MCF 10A (cell line): ENCODE results near the gene MAP3K4. TPM values are rescaled to one million over a fixed set of nuclear protein-coding genes. Genes with fewer than 3 reads are reported as not detected.

Source experiments
- BruUV-seq: library from RNA; stranded (reverse); fragments of 400-500 nt; replicated peaks from 2 replicates; lab custom pipeline; 2021; lab: Mats Ljungman, UMichigan
- CTCF ChIA-PET: fragments of 300-600 bp; sonication (Branson Sonifier 250); formaldehyde crosslinking; extraction: SDS; loops from one replicate; lab custom pipeline; 2021; ENCODE audit warnings: antibody characterized with exemption, inconsistent platforms; lab: Yijun Ruan, JAX
- POLR2A ChIA-PET: fragments of 300-600, 350-650 bp; sonication (Branson Sonifier 250); formaldehyde crosslinking; extraction: SDS; loops from one replicate; lab custom pipeline; 2020; ENCODE audit warnings: antibody characterized with exemption, inconsistent platforms; lab: Yijun Ruan, JAX
- DNase-seq: peaks from one replicate; pipeline ENCODE4 v3.0.0-alpha.2; 2018; ENCODE audit not compliant: unreplicated experiment
- H3K27ac Mint-ChIP-seq: one replicate; pipeline ENCODE4 v1.8.0; 2022; ENCODE audit warnings: mild to moderate bottlenecking, low read depth, mixed read lengths; ENCODE audit not compliant: unreplicated experiment
- H3K27me3 Mint-ChIP-seq: one replicate; pipeline ENCODE4 v1.8.0; 2022; ENCODE audit warnings: mixed read lengths; ENCODE audit not compliant: insufficient read depth, unreplicated experiment
- H3K36me3 Mint-ChIP-seq: one replicate; pipeline ENCODE4 v1.8.0; 2022; ENCODE audit warnings: mild to moderate bottlenecking, moderate library complexity, mixed read lengths; ENCODE audit not compliant: insufficient read depth, unreplicated experiment
- H3K4me1 Mint-ChIP-seq: one replicate; pipeline ENCODE4 v1.8.0; 2022; ENCODE audit warnings: mixed read lengths; ENCODE audit not compliant: insufficient read depth, unreplicated experiment
- H3K4me3 Mint-ChIP-seq: one replicate; pipeline ENCODE4 v1.8.0; 2022; ENCODE audit warnings: mild to moderate bottlenecking, moderate library complexity, mixed read lengths; ENCODE audit not compliant: unreplicated experiment
- H3K9me3 Mint-ChIP-seq: one replicate; pipeline ENCODE4 v1.8.0; 2022; ENCODE audit warnings: mixed read lengths; ENCODE audit not compliant: unreplicated experiment
- CTCF ChIP-seq: fragments of 200-600 bp; IDR thresholded peaks from one replicate; pipeline ENCODE4 v1.8.0; 2022; ENCODE audit warnings: antibody characterized with exemption, mild to moderate bottlenecking; ENCODE audit not compliant: unreplicated experiment
- intact Hi-C: fragments of 100-400 bp; cut with micrococcal nuclease; formaldehyde crosslinking; loops from 2 replicates; pipeline ENCODE4 v1.14.1; 2022
- total RNA-seq: library from RNA; stranded (reverse); gene quantifications from 2 replicates; pipeline ENCODE4 v1.2.3, GENCODE V29; 2022

Gene MAP3K4
- total RNA-seq, 1 experiment from 2014 or later: 38.7 TPM

GRCh38 chr6:160963651-160964050 lies 27.9 kb upstream of the MAP3K4 start:
- no TSS peak for BruUV-seq
- no peaks in the 10 kb centered on the region for H3K36me3 Mint-ChIP-seq
- H3K27ac Mint-ChIP-seq: no peak overlapping the region
- no peaks in the 10 kb centered on the region for H3K4me1 Mint-ChIP-seq
- H3K27me3 Mint-ChIP-seq: no peaks in the 10 kb centered on the region
- intact Hi-C loops: no loop called here
- TF ChIP-seq CTCF: no peak
- no peaks in the 10 kb centered on the region for H3K9me3 Mint-ChIP-seq
- no peak overlapping the region for H3K4me3 Mint-ChIP-seq
- CTCF ChIA-PET: interaction anchor here (0.6 kb wide), 1 partner anchor 50 kb away, joined by 3 read pairs; no protein-coding TSS in a partner anchor
- DNase-seq: no peak
- POLR2A ChIA-PET: no interaction called here

DNA sequence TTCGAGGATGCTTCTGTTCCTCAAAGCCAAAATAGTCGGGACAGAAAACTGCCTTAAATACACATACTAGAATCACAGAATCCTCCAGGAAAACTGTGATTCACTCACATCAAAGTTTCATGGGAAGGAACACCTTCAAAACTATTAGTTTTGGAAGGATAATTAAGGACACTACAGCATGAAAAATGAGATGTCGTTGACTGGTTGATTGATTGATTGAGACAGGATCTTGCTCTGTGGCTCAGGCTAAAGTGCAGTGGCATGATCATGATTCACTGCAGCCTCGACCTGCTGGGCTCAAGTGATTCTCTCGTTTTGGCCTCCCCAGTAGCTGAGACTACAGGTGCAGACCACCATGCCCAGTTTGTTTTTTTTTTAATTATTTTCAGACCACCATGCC lies 25.7 kb upstream of the MAP3K4 start:
- Mint-ChIP-seq H3K27ac (no peak overlapping the region), H3K4me1 (no peaks in the 10 kb centered on the region), H3K36me3 (no peaks in the 10 kb centered on the region), H3K4me3 (no peak overlapping the region), H3K27me3 (no peaks in the 10 kb centered on the region), H3K9me3 (no peaks in the 10 kb centered on the region)
- no peak for TF ChIP-seq CTCF
- BruUV-seq: no TSS peak
- ChIA-PET CTCF (interaction anchor here (0.6 kb wide), 2 partner anchors 35 to 334 kb away, joined by 4 to 5 read pairs; no protein-coding TSS in a partner anchor), POLR2A (interaction anchor here (0.6 to 1.6 kb wide), 3 partner anchors 9 to 23 kb away, joined by 3 to 8 read pairs (median 4); no protein-coding TSS in a partner anchor)
- no peak for DNase-seq
- intact Hi-C loops: no loop called here

DNA sequence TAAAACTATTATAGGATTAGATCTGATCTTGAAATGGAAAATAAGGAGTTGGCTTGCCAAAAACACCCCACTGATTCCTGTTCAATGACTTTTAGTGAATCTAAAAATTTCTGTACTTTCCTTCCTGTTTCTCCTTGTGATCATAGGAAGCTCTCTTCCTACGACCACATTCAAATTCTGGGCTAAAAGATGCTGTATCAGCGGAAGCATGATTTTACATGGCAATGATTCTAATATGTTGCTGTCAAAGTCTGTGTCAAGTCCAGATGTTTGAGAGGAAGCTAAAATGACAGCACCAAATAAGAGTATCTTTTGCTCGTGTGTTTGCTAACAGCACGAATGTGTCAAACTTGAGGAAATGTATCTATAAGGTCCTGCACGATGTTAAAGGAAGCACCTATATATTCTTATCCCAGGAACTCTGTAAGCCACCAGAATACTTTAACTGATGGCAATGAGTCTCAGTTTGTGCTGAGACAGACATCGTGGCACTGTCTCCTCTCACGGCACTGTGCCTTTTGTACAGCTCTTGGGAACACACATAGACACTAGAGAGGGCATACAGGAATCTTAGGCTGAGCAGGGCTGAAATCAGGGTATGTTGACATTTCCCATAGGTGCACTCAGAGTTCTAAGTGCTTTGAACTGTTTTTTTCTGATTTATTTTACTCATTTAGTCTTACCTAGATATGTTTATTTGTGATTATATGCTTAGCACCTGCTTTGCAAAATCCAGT lies 24.9 kb upstream of the MAP3K4 start:
- no peak overlapping the region for H3K27ac Mint-ChIP-seq
- H3K4me3 Mint-ChIP-seq: no peak overlapping the region
- no peaks in the 10 kb centered on the region for H3K9me3 Mint-ChIP-seq
- DNase-seq: no peak
- POLR2A ChIA-PET: interaction anchor here (0.6 to 1.6 kb wide), 3 partner anchors 10 to 24 kb away, joined by 3 to 8 read pairs (median 4); no protein-coding TSS in a partner anchor
- TF ChIP-seq CTCF: no peak
- no TSS peak for BruUV-seq
- no peaks in the 10 kb centered on the region for H3K36me3 Mint-ChIP-seq
- H3K27me3 Mint-ChIP-seq: no peaks in the 10 kb centered on the region
- CTCF ChIA-PET: interaction anchor here (0.6 to 1.5 kb wide), 2 partner anchors 25 to 333 kb away, joined by 3 to 4 read pairs; partner anchors contain the start of gene MAP3K4
- intact Hi-C loops: no loop called here
- no peaks in the 10 kb centered on the region for H3K4me1 Mint-ChIP-seq

- Mint-ChIP-seq H3K27me3 (no peaks in the 10 kb centered on the region), H3K27ac (no peak overlapping the region), H3K9me3 (no peaks in the 10 kb centered on the region), H3K4me1 (no peaks in the 10 kb centered on the region), H3K36me3 (no peaks in the 10 kb centered on the region), H3K4me3 (no peak overlapping the region)
- TF ChIP-seq CTCF: no peak
- DNase-seq: no peak
- intact Hi-C loops: no loop called here
- no TSS peak for BruUV-seq
- ChIA-PET CTCF (interaction anchor here (1.5 kb wide), 1 partner anchor 25 kb away, joined by 3 read pairs; the partner anchor contains the start of gene MAP3K4), POLR2A (interaction anchor here (1.6 kb wide), 1 partner anchor 10 kb away, joined by 8 read pairs; no protein-coding TSS in a partner anchor)
These were observed 24.2 kb upstream of the MAP3K4 start for GRCh38 chr6:160967351-160967750.
